HG03060 (cell line): Measurements from ENCODE around the gene ATOSB.
"Not testable (repeated sequence)": the region's sequence is repeated elsewhere in the genome, so short reads cannot be mapped to it uniquely, and the experiment has no call there.

Experiments
- ATAC-seq: cut with Tn5 transposase; IDR thresholded peaks from one replicate; pipeline ENCODE4 v1.9.1; 2021; ENCODE audit warnings: low read depth, moderate number of reproducible peaks; ENCODE audit not compliant: unreplicated experiment

Gene ATOSB, protein sequence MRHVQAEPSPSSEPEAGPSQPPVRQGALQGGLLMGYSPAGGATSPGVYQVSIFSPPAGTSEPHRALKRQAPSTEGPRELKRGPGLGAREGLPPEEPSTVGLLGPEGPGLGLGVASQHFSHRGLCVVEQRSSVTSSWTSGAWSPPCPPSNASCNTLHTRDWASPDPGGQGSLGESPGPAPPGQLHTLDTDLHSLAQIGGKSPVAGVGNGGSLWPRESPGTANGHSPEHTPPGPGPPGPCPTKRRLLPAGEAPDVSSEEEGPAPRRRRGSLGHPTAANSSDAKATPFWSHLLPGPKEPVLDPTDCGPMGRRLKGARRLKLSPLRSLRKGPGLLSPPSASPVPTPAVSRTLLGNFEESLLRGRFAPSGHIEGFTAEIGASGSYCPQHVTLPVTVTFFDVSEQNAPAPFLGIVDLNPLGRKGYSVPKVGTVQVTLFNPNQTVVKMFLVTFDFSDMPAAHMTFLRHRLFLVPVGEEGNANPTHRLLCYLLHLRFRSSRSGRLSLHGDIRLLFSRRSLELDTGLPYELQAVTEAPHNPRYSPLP

DNA sequence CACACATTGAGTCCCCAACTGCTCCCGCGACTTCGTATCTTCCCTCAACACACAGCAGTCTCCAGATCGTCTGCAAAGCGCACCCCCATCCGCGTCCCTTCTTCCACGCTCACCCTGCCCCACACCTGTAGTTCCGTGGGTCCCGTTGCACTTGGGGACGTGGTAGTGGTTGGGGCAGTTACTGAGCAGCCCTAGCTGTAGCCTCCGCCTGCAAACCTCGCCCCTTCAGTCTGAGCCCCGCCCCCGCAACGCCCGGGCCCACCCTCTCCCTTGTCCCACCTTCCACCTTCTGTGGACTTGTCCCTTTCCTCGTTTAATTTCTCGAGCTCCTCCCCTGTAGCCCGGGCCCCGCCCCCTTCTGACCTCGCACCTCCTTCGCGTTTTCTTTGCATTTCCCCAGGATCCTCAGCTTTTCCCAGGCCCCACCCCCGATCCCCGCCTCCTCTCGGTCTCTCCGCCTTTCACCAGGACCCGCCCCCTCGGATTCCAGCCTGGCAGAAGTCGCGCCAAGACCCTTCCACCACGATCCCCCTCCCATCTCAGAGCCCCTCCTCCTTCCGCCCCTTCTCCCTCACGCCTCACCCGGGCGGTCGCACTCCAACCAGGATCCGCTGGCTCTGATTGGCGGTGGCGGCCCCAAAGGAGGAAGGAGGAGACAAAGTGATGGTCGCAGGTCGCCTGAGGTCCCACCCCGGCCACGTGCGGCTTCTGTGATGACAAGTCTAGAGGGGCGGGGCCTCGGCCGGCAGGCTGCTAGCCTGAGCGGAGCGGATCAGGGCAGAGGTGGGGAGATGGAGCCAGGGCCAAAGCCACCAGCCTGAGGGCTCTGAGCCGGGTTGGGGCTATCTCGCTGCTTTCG, at the start of gene ATOSB:
TSS of gene ATOSB (minus strand) at position 183 of the 859 bp plus-strand sequence. CDS start 7,588 bp downstream, outside the sequence.
- peak; percentile 31 for ATAC-seq

DNA sequence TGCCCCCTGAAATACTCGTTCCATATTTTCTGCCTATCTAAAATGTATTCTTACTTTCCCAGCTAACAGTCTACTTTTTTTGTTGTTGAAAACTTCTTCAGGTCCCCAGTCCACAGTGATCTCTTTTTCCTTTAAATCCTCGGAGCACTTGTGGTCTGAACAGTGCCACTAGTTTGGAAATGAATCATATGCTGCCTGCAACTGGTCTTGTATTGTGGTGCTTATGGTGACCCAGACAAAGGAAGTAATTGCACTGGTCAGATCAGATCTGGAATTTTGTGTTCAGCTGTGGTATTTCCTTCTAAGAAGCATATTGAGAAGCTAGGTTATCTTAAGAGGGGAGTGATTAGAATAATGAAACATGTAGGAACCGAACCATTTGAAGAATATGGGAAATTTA, 49.0 kb upstream of the ATOSB start:
- ATAC-seq, result no peak

DNA sequence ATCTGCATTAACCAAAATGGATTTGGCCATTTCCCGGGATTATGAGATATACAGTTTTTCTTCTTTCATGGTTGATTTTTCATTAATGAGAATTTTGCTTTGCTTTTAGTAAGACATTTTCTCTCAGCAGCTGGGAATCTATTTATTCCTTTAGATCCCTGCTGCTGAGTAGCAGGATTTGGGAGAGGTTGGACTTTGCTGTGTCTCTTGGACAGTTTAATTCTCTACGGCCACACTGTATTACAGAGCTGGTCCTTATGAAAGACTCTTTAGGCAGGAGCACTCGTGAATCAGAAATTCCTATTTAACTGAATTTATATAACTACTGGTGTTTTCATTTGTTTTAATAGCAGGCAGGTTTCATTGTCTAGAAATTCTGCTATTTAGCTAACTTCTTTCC, 47.8 kb upstream of the ATOSB start:
- ATAC-seq, result no peak

DNA sequence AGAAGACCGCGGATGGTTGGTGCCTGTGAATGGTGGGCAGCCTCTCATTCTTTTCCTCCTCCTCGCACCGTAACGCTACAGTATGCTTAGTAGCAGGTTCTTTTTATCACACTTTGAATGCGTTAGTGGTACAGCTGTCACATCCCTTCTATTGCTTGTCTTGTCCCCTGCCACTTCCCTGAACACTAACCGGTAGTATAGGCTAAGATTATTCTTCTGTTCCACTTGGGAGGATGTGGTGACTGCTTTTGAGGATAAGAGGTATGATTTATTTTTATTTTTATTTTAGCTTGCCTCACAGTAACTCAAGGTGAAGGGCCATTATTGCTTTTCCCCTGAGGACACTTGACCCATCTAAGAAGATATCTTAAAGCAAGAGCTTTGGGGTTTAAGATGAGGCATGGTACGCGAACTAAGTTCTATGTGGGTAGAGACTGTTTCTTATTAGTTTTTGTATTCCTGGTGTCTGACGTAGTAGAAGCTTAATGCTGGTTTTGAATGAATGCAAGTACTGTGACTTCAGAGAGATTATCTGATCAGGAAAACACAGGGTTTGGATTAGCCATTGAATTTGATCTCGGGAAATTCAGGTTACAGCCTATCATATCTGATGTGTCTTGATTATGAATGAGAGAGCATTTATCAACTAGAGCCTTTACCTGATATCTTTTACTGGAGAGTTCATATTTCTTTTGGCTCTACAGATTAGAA, 47.1 kb upstream of the ATOSB start:
- no peak for ATAC-seq

DNA sequence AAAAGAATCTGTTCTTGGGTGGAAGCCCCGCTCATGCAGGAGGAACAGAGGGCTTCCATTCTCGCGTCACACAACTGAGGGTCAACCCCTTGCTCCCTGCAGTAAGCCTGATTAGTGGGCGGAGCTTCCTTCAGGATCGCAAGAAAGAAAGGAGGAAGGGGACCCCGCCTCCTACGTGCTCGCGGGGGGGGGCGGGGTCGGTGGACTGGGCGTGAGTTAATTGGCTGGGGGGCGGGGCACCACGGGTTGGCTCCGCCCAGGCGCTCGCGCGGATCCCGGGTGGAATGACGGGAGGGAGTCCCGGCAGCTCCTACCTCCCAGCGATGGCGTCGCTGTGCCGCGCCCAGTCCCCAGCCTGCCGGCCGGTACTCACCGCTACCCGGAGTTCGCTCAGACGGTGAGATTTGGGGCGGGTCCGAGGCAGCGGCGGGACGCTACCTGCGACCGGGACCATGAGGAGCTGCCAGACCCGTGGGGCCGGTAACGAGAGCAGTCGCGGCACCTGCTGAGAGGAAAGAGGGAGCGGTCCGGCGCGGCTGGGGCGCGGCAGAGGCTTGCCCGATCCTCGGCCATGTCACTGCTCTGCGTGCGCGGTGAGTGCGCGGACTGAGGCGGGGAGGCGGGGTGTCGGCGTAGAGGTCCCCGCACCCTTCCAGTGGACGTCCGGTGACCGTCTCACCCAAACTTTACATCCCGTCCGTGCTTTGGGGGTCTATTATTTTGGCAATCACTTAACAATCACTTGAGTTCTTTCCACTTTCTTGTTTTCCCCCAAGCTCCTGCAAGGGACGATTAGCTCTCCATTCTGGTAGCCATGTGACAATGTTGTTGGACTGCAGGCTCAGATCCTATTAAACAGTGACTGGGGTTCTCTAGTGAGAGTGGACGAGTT, 46.3 kb upstream of the ATOSB start, which contains the start of gene UNC13B:
TSS of gene UNC13B (plus strand) at position 297 of the 892 bp plus-strand sequence. CDS start at position 572, 275 bp downstream.
- ATAC-seq, result peak; percentile 35

DNA sequence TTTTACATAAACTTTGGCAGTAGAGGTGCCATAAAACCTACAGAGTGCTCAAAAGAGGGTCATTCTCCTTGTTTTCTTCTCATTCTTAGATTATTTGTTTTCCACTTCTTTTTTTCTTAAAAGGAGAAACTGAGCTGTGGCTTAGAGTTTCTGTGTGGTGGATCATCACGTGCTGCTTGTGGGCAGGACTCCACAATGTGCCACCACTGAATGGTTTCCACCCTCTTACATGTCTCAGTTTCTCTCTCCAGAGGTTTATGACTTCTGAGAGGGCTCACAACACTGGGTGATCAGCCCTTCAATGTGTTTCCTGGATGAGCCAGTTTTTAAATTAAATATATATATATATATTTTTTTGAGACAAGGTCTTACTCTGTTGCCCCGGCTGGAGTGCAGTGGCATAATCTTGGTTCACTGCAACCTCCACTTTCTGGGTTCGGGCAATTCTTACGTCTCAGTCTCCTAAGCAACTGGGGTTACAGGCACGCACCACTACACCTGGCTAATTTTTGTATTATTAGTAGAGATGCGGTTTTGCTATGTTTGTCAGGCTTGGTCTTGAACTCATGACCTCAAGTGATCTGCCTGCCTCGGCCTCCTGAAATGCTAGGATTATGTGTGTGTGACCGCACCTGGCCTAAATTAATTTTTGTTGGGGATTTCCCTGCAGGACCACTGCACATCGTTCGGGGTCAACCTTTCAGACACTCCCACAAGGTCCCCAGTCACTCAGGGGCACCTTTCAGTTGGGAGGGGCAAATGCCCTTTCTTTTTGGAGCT, 43.0 kb upstream of the ATOSB start:
- ATAC-seq, result no peak

DNA sequence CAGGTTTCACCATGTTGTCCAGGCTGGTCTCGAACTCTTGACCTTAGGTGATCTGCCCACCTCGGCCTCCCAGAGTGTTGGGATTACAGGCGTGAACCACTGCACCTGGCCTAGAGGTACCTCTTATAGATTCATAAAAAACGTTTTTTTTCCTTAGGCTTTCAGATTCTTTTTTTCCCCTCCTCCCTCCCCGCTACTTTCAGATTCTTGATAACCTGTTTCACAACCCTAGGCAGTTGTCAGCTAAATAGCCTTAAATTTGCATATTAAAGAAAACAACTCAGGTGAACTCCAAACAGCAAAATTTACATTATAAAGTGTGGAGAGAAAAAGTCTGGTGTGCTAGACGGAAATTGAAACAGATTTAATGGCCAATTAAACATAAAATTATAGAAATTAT, 42.2 kb upstream of the ATOSB start:
- not testable (repeated sequence) for ATAC-seq

DNA sequence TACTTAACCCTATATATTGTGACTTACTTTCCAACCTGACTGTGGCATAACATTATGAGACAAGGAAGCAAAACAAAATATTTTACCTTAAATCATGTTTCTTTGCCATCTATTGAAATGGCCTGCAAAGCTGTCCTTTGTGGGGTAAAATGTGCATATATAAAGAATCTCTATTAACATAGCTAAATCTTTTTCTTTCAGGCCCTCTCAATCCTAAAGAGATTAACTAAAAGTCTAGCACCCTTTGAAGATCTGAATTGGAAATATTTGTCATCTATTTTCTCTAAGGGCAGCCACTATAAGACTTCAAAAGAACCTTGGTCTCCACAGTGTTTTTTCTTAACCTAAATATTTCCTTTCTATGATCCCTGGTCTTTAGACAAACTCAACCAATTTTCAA, 41.1 kb upstream of the ATOSB start:
- ATAC-seq, result no peak

DNA sequence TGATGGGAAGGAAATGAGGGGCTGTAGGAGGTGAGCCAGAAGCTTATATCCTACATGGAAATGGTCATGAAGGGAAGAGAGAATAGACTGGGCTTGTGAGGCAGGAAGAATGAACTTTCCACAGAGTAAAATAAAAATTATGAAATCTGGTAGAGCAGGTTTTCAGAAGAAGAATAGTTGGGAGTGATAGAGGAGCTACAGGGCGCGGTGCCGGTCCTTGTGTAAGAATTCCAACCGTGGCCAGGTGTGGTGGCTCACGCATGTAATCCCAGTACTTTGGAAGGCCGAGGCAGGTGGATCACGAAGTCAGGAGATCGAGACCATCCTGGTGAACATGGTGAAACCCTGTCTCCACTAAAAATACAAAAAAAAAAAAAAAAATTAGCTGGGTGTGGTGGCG, 37.3 kb upstream of the ATOSB start:
- no peak for ATAC-seq

DNA sequence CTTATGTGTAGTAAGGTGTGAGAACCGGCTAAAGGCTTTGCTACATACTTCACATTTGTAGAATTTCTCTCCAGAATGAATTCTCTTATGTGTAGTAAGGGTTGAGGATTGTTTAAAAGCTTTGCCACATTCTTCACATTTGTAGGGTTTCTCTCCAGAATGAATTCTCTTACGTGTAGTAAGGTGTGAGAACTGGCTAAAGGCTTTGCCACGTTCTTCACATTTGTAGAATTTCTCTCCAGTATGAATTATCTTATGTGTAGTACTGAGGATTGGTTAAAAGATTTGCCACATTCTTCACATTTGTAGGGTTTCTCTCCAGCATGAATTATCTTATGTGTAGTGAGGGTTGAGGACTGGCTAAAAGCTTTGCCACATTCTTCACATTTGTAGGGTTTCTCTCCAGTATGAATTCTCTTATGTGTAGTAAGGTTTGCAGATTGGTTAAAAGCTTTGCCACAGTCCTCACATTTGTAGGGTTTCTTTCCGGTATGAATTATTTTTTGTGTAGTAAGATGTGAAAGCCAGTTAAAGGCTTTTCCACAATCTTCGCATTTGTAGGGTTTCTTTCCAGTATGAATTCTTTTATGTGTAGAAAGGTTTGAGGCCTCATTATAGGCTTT, 32.4 kb upstream of the ATOSB start:
- not testable (repeated sequence) for ATAC-seq

DNA sequence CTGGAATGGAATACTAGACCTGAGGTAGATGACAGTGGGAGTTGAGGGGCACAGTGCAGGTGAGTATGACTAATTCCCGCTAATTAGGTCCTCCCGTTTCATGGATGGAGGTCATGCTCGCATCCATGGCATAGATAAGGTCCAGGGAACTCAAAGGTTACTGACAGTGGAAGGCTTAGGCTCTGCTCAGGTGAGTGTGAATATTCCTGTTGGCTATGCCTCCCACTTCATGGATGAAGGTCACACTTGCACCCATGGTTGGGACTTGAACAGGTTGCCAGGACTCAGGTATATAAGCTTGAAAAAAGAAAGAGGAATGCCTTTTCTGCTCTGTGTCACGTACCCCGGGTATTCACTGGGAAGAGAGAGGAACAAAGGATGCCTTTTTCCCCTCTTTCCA, 26.4 kb upstream of the ATOSB start:
- no peak for ATAC-seq

DNA sequence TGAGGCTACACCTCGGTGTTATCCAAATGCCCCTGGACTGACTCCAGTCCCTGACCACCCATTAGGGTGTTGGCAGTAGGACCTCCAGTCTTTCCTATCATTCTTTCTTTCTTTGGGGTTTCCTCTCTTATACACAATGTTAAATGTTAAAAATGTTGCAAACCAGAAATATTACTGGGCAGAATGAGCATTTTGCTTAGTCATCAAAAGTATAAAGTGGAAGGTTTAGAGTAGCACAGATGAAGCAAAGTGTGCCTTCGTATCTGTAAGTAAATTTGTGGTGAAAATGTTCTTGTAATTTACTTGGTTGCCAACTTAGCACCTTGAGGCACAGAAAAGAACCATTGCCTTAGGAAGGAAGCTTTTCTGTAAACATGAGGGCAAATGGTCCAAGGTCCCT, 24.4 kb upstream of the ATOSB start:
- ATAC-seq, result no peak

DNA sequence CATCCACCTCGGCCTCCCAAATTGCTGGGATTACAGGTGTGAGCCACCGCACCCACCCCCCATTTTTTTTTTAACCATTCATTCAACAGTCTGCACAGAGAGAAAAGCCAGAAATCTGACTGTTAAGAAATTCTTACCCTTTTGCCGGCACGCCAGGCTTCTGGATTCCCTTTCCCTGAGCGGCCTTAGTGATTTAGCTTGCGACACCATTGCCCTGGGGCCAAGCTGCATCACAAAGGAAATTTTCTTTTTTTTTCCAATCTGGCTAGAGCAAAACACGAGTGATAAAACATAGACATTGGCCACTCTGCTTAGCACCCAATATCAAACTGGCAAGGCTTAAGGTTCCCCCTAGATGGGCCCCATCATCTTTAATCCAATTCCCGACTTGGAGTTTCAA, 21.2 kb upstream of the ATOSB start:
- ATAC-seq, result no peak

DNA sequence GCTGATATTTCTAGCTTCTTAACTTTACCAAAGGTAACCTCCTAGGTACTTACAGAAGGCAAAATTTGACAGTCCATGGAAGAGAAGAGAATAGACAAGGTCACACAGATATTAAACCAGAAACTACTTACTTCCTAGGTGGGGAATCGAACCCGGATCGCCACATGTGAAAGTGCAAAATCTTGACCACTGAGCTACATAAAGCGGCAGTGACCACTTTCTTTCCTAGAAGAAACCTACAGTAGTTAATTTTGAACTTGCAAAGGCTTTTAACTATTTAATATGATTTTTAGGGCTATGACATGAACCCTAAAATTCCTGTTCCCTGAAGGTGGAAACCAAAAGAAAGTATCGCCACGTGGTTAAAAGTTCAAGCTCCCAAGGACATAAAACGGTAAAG, 20.3 kb upstream of the ATOSB start:
- no peak for ATAC-seq

DNA sequence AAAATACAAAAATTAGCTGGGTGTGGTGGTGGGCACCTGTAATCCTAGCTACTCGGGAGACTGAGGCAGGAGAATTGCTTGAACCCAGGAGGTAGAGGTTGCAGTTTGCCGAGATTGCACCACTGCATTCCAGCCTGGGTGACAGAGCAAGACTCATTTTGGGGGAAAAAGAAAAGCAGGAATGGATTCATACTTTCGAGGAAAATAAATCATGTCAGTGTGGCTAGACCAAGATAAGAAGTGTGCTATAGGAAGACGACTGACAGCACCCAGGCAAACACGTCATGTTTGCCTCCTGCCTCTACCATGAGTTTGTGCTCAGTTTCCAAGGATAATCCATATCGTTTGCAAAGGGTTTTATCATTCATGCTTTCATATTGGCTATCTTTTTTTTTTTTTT, 19.3 kb upstream of the ATOSB start:
- ATAC-seq, result no peak

DNA sequence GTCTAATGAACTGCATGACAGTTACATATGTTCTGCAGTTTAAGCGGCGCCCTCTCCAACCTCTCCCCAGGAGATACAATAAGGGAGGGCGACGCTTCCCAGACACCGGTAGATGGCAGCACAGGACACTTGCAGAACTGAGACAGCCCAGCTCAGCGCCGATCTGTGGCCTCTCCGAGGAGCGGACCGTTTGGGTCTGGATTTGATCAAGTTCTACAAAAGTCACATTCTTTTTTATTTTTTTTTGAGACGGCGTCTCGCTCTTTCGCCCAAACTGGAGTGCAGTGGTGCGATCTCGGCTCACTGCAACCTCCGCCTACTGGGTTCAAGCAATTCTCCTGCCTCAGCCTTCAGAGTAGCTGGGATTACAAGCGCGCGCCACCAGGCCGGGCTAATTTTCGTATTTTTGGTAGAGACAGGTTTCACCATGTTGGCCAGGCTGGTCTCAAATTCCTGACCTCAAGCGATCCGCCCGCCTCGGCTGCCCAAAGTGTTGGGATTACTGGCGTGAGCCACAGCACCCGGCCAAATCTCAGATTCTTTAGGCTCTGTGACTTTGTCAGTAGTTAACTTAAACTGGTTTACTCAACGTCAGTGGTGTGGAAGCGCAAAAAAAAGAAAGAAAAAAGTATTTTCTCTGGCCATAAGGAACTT, 1.4 kb upstream of the ATOSB start:
- no peak for ATAC-seq

DNA sequence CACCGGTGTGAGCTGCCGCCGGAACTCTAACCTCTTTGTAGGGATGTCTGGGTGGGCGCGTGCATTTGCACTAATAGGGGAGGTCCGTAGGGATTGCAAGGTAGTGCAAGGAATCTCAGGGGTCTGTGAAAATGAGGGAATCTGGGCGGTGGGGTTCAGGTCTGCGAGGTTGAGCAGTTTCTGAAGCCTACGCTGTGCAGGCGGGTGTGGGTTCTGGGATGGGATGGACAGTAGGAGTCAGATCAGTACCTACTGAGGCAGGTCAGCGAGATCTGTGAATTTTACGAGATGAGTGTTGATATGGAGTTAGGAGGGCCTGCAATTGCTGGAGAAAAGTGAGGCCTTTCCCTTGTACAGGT, 856 bp upstream of the ATOSB start:
- ATAC-seq, result no peak
